Neural progenitor cell (in vitro differentiated cells): ENCODE measurements around the gene CRBN. TPM values are rescaled to one million over a fixed set of nuclear protein-coding genes. Genes with fewer than 3 reads are reported as not detected.

Source experiments
- DNase-seq: peaks from one replicate; pipeline ENCODE4 v3.0.0-alpha.2; 2016; ENCODE audit warnings: low spot score
- H2AFZ ChIP-seq: fragments of 200-600 bp; sonication (generic); replicated peaks from 2 replicates; pipeline ENCODE4 v1.6.1; 2016; ENCODE audit warnings: antibody characterized with exemption
- H3F3A ChIP-seq: fragments of 200-600 bp; sonication (generic); 2 replicates; pipeline ENCODE4 v1.6.1; 2016; ENCODE audit warnings: antibody characterized with exemption, low read depth
- H3K27ac ChIP-seq: fragments of 200-600 bp; sonication (generic); 2 replicates; pipeline ENCODE4 v1.5.1; 2016; ENCODE audit warnings: mild to moderate bottlenecking
- H3K27me3 ChIP-seq: fragments of 200-600 bp; sonication (generic); 2 replicates; pipeline ENCODE4 v1.6.1; 2016; ENCODE audit warnings: mild to moderate bottlenecking, moderate library complexity
- H3K36me3 ChIP-seq: fragments of 200-600 bp; sonication (generic); 2 replicates; pipeline ENCODE4 v1.5.1; 2016
- H3K4me1 ChIP-seq: fragments of 200-600 bp; sonication (generic); 2 replicates; pipeline ENCODE4 v1.6.1; 2016; ENCODE audit warnings: mixed run types
- H3K4me2 ChIP-seq: fragments of 200-600 bp; sonication (generic); 2 replicates; pipeline ENCODE4 v1.6.1; 2016
- H3K4me3 ChIP-seq: fragments of 200-600 bp; sonication (generic); 2 replicates; pipeline ENCODE4 v1.5.1; 2016
- H3K79me2 ChIP-seq: fragments of 200-600 bp; sonication (generic); 2 replicates; pipeline ENCODE4 v1.6.1; 2016; ENCODE audit warnings: low read depth
- H3K9ac ChIP-seq: fragments of 200-600 bp; sonication (generic); 2 replicates; pipeline ENCODE4 v1.6.1; 2016
- H3K9me3 ChIP-seq: fragments of 200-600 bp; sonication (generic); 2 replicates; pipeline ENCODE4 v1.5.1; 2016; ENCODE audit warnings: low read depth
- H4K20me1 ChIP-seq: fragments of 200-600 bp; sonication (generic); 2 replicates; pipeline ENCODE4 v1.6.1; 2016; ENCODE audit warnings: low read depth
- H3K27ac Mint-ChIP-seq: 3 replicates; pipeline ENCODE4 v1.8.0; 2021; ENCODE audit warnings: mixed read lengths
- H3K27me3 Mint-ChIP-seq: 2 replicates; pipeline ENCODE4 v1.8.0; 2022; ENCODE audit warnings: low read depth, mild to moderate bottlenecking, inconsistent platforms, moderate library complexity, mixed read lengths; ENCODE audit not compliant: insufficient read depth
- H3K36me3 Mint-ChIP-seq: 3 replicates; pipeline ENCODE4 v1.8.0; 2021; ENCODE audit warnings: mixed read lengths
- H3K4me1 Mint-ChIP-seq: 3 replicates; pipeline ENCODE4 v1.8.0; 2021; ENCODE audit warnings: mixed read lengths
- H3K4me3 Mint-ChIP-seq: 3 replicates; pipeline ENCODE4 v1.8.0; 2021; ENCODE audit warnings: mild to moderate bottlenecking, moderate library complexity, mixed read lengths
- H3K9me3 Mint-ChIP-seq: 3 replicates; pipeline ENCODE4 v1.8.0; 2020; ENCODE audit warnings: mixed read lengths
- CTCF ChIP-seq: fragments of 200-600 bp; sonication (generic); IDR thresholded peaks from 2 replicates; pipeline ENCODE4 v1.5.1; 2017; ENCODE audit warnings: antibody characterized with exemption, mild to moderate bottlenecking
- EZH2 ChIP-seq: fragments of 200-600 bp; sonication (generic); IDR thresholded peaks from 2 replicates; pipeline ENCODE4 v1.6.1; 2017; ENCODE audit warnings: antibody characterized with exemption, mild to moderate bottlenecking, moderate library complexity
- EZH2phosphoT487 ChIP-seq: fragments of 200-600 bp; sonication (generic); IDR thresholded peaks from 2 replicates; pipeline ENCODE4 v1.6.1; 2017; ENCODE audit warnings: antibody characterized with exemption
- total RNA-seq: library from RNA; depleted of rRNA; stranded (reverse); fragments of >200 nt; gene quantifications from 2 replicates; pipeline ENCODE4 v1.2.3, GENCODE V29; 2015; ENCODE audit warnings: low replicate concordance

CRBN gene
- total RNA-seq, 1 donor from 2014 or later, result 78.0 TPM

- Histone ChIP-seq H3K27me3 (no peaks in the 10 kb centered on the region), H3F3A (peaks cover 5% of the 10 kb centered on the region), H3K36me3 (peaks cover 15% of the 10 kb centered on the region), H3K27ac (peak overlapping the region; percentile 55), H3K9me3 (no peaks in the 10 kb centered on the region), H3K4me3 (peak overlapping the region; percentile 84), H3K9ac (no peak overlapping the region), H3K79me2 (peaks cover 22% of the 10 kb centered on the region), H2AFZ (peak overlapping the region; percentile 96), H3K4me2 (peak overlapping the region; percentile 83), H4K20me1 (no peaks in the 10 kb centered on the region), H3K4me1 (peaks cover 7% of the 10 kb centered on the region)
- TF ChIP-seq CTCF, result no peak
- no peak for TF ChIP-seq EZH2phosphoT487
- TF ChIP-seq EZH2, result no peak
- H3K9me3 Mint-ChIP-seq, result no peaks in the 10 kb centered on the region
- peak overlapping the region; percentile 88 for H3K27ac Mint-ChIP-seq
- H3K4me3 Mint-ChIP-seq, result peak overlapping the region; percentile 95
- DNase-seq, result no peak
- H3K27me3 Mint-ChIP-seq, result peaks cover 7% of the 10 kb centered on the region
- peaks cover 12% of the 10 kb centered on the region for H3K36me3 Mint-ChIP-seq
- H3K4me1 Mint-ChIP-seq, result peaks cover 25% of the 10 kb centered on the region
Observed at GRCh38 chr3:3125977-3126376, 53.5 kb downstream of the CRBN start.

DNA sequence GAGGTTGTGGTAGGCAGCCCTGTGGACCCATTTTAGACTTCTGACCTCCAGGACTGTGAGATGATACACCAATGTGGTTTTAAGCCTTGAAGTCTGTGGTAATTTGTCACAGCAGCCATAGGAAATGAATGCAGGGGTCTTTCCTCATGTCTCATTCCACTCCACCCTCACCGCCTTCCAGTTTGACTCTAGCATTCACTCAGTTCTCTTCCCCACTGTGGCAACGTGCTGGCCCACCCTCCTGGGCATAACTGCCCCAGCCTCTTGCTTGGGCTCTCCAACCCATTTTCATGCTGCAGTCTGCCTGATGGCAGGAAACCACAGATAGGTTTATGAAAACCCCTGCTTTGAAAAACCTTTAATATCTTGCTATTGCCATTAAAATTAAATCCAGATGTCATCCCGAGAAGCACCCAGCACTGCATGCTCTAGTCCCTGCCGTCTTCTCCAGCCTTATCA, 60.1 kb downstream of the CRBN start:
- no peak overlapping the region for H3K4me2 ChIP-seq
- H2AFZ ChIP-seq, result no peak overlapping the region
- peaks cover 6% of the 10 kb centered on the region for H3K27me3 Mint-ChIP-seq
- H4K20me1 ChIP-seq, result no peaks in the 10 kb centered on the region
- no peaks in the 10 kb centered on the region for H3K36me3 Mint-ChIP-seq
- H3K9ac ChIP-seq, result no peak overlapping the region
- no peaks in the 10 kb centered on the region for H3K27me3 ChIP-seq
- no peaks in the 10 kb centered on the region for H3K4me1 Mint-ChIP-seq
- H3K9me3 Mint-ChIP-seq, result no peaks in the 10 kb centered on the region
- no peak for TF ChIP-seq EZH2
- no peak for TF ChIP-seq CTCF
- no peak for TF ChIP-seq EZH2phosphoT487
- no peak overlapping the region for H3K27ac ChIP-seq
- no peaks in the 10 kb centered on the region for H3K4me1 ChIP-seq
- H3K27ac Mint-ChIP-seq, result no peak overlapping the region
- no peak overlapping the region for H3K4me3 ChIP-seq
- no peaks in the 10 kb centered on the region for H3K9me3 ChIP-seq
- H3K4me3 Mint-ChIP-seq, result no peak overlapping the region
- no peaks in the 10 kb centered on the region for H3K79me2 ChIP-seq
- H3F3A ChIP-seq, result no peaks in the 10 kb centered on the region
- H3K36me3 ChIP-seq, result no peaks in the 10 kb centered on the region
- DNase-seq, result no peak

DNA sequence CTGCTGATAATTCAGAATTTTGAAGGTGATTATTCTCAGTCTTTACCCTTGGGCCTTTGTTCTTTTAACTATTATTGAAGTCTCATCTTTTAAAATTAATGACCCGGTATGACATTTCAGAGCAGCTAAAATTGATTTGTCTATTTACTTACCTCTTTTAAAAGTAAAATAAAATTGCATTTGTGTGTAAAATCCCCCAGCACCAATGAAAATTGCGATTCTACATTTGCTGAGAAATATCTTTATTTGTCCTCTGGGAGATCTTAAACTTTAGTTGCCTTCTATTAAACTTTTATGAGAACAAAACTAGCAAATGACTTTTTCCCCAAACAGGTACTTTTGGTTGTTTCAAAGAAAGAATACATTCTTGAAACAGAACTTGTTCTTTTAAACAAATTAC, 61.8 kb downstream of the CRBN start:
- H3K4me3 ChIP-seq, result no peak overlapping the region
- no peaks in the 10 kb centered on the region for H3K4me1 ChIP-seq

More for the DNA sequence above, 61.8 kb downstream of the CRBN start:
- H3K36me3 ChIP-seq, result no peaks in the 10 kb centered on the region
- Mint-ChIP-seq H3K36me3 (no peaks in the 10 kb centered on the region), H3K9me3 (no peaks in the 10 kb centered on the region), H3K27me3 (peaks cover 8% of the 10 kb centered on the region), H3K4me3 (no peak overlapping the region), H3K27ac (no peak overlapping the region), H3K4me1 (no peaks in the 10 kb centered on the region)
- no peak overlapping the region for H3K9ac ChIP-seq
- H3K9me3 ChIP-seq, result no peaks in the 10 kb centered on the region
- no peaks in the 10 kb centered on the region for H3K79me2 ChIP-seq
- H3F3A ChIP-seq, result no peaks in the 10 kb centered on the region
- no peaks in the 10 kb centered on the region for H3K27me3 ChIP-seq
- TF ChIP-seq CTCF, result no peak
- TF ChIP-seq EZH2phosphoT487, result no peak
- TF ChIP-seq EZH2, result no peak
- no peak overlapping the region for H2AFZ ChIP-seq
- no peaks in the 10 kb centered on the region for H4K20me1 ChIP-seq
- no peak for DNase-seq
- H3K4me2 ChIP-seq, result no peak overlapping the region
- no peak overlapping the region for H3K27ac ChIP-seq
